Lower leg skin (tissue), 3 donors: ENCODE results near the gene KNSTRN.

Experiments
- POLR2A ChIP-seq, 2 donors: fragments of 450-650 bp; IDR thresholded peaks; one replicate each; pipeline ENCODE4 v1.6.1; 2016 to 2017; ENCODE audit warnings: antibody characterized with exemption in 2 of 2, mild to moderate bottlenecking in 1 of 2, moderate library complexity in 1 of 2
- TF ChIP-seq, protein P1 (sequence below), 3 donors: fragments of 450-650 bp; IDR thresholded peaks; one replicate each; pipeline ENCODE4 v1.5.1; 2016; ENCODE audit warnings: antibody characterized with exemption in 3 of 3, mild to moderate bottlenecking in 3 of 3, moderate library complexity in 2 of 3

DNA sequence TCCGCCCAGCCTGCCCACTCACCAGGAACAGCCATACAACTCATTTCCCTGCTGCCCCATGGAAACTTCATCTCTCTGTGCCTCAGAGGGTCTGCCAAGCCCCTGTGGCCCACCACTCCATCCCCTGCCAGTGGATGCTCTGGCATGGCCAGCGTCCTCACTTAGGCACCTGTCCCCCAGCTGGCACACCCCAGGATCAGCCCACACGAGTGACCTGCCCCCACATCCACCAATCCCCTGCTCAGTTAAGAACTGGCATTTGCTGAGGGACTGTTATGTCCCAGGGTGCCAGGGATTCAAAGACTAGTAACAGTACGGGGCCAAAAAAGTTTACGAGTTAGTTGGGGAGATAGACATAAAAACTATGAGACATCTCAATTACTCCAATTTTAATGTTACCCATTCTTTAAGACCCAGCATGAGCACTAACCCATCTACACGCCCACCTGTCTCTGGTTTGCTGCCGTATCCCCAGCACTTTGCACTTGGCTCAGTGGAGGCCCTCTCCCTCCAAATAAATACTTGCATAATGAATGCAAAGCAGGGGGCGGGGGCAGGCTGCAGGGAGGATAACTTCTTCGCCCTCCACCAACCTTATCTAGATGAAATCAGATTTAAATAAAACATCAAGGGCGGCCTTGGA, 46.7 kb downstream of the KNSTRN start:
- TF ChIP-seq, protein P1, sequence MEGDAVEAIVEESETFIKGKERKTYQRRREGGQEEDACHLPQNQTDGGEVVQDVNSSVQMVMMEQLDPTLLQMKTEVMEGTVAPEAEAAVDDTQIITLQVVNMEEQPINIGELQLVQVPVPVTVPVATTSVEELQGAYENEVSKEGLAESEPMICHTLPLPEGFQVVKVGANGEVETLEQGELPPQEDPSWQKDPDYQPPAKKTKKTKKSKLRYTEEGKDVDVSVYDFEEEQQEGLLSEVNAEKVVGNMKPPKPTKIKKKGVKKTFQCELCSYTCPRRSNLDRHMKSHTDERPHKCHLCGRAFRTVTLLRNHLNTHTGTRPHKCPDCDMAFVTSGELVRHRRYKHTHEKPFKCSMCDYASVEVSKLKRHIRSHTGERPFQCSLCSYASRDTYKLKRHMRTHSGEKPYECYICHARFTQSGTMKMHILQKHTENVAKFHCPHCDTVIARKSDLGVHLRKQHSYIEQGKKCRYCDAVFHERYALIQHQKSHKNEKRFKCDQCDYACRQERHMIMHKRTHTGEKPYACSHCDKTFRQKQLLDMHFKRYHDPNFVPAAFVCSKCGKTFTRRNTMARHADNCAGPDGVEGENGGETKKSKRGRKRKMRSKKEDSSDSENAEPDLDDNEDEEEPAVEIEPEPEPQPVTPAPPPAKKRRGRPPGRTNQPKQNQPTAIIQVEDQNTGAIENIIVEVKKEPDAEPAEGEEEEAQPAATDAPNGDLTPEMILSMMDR (IDR thresholded peaks at IDR 0.05), result no peak
- TF ChIP-seq POLR2A (IDR thresholded peaks at IDR 0.05), result no peak
